ENCODE data around the gene DYNLT2B. TPM values are rescaled to one million over a fixed set of nuclear protein-coding genes. Genes with fewer than 3 reads are reported as not detected.

DYNLT2B gene
- total RNA-seq, 1 donor from 2014 or later, result 2.9 TPM

- TF ChIP-seq POLR2AphosphoS5 (IDR thresholded peaks at IDR 0.05; ENCODE audit: insufficient read depth in 1 of 2, low read depth in 1 of 2) (no peak), POLR2A (IDR thresholded peaks at IDR 0.05) (no peak), CTCF (IDR thresholded peaks at IDR 0.05) (no peak)
These were observed 36.1 kb downstream of the DYNLT2B start for GRCh38 chr3:196281962-196282361.

GRCh38 chr3:196280689-196281440 lies 37.2 kb downstream of the DYNLT2B start:
- Histone ChIP-seq H3K9me3 (no peaks in the 10 kb centered on the region), H3K27ac (peak overlapping the region; percentile 17), H3K27me3 (no peaks in the 10 kb centered on the region), H3K4me3 (no peak overlapping the region), H3K4me1 (peaks cover 68% of the 10 kb centered on the region), H3K36me3 (no peaks in the 10 kb centered on the region)
- intact Hi-C loops (cut with DNase I), result no loop called here
- DNase-seq (ENCODE audit: extremely low spot score in 2 of 2), result no peak
- TF ChIP-seq CTCF (IDR thresholded peaks at IDR 0.05), result no peak
- TF ChIP-seq POLR2AphosphoS5 (IDR thresholded peaks at IDR 0.05; ENCODE audit: insufficient read depth in 1 of 2, low read depth in 1 of 2), result no peak
- TF ChIP-seq POLR2A (IDR thresholded peaks at IDR 0.05), result no peak

More at GRCh38 chr3:196281962-196282361, 36.1 kb downstream of the DYNLT2B start:
- peak overlapping the region; percentile 17 for H3K27ac ChIP-seq
- no peaks in the 10 kb centered on the region for H3K9me3 ChIP-seq
- no peak for DNase-seq (ENCODE audit: extremely low spot score in 2 of 2)
- peaks cover 79% of the 10 kb centered on the region for H3K4me1 ChIP-seq
- intact Hi-C loops (cut with DNase I), result no loop called here
- no peaks in the 10 kb centered on the region for H3K36me3 ChIP-seq
- H3K4me3 ChIP-seq, result no peak overlapping the region
- H3K27me3 ChIP-seq, result no peaks in the 10 kb centered on the region

- Histone ChIP-seq H3K27ac (peak overlapping the region; percentile 7), H3K4me3 (no peak overlapping the region), H3K9me3 (no peaks in the 10 kb centered on the region), H3K27me3 (no peaks in the 10 kb centered on the region), H3K36me3 (no peaks in the 10 kb centered on the region), H3K4me1 (peaks cover 25% of the 10 kb centered on the region)
- intact Hi-C loops (cut with DNase I), result no loop called here
- no peak for DNase-seq (ENCODE audit: extremely low spot score in 2 of 2)
- TF ChIP-seq CTCF (IDR thresholded peaks at IDR 0.05), result no peak
- no peak for TF ChIP-seq POLR2A (IDR thresholded peaks at IDR 0.05)
- no peak for TF ChIP-seq POLR2AphosphoS5 (IDR thresholded peaks at IDR 0.05; ENCODE audit: insufficient read depth in 1 of 2, low read depth in 1 of 2)
These were observed 42.9 kb downstream of the DYNLT2B start for GRCh38 chr3:196275126-196275525.

GRCh38 chr3:196274585-196274984 lies 43.5 kb downstream of the DYNLT2B start:
- intact Hi-C loops (cut with DNase I), result no loop called here

More at GRCh38 chr3:196274585-196274984, 43.5 kb downstream of the DYNLT2B start:
- TF ChIP-seq POLR2AphosphoS5 (IDR thresholded peaks at IDR 0.05; ENCODE audit: insufficient read depth in 1 of 2, low read depth in 1 of 2) (peak in 1 of 2 donors; percentile 20), CTCF (IDR thresholded peaks at IDR 0.05) (no peak)
- Histone ChIP-seq H3K9me3 (no peaks in the 10 kb centered on the region), H3K27me3 (no peaks in the 10 kb centered on the region), H3K27ac (no peak overlapping the region), H3K36me3 (no peaks in the 10 kb centered on the region), H3K4me1 (peaks cover 21% of the 10 kb centered on the region), H3K4me3 (no peak overlapping the region)
- DNase-seq (ENCODE audit: extremely low spot score in 2 of 2), result no peak

Measured in vagina (tissue), 2 donors.